ENCODE results near the gene PABPN1. TPM values are rescaled to one million over a fixed set of nuclear protein-coding genes. Genes with fewer than 3 reads are reported as not detected.

The PABPN1 gene
- total and polyA plus RNA-seq, 2 of the 13 experiments (the other 11 are each of a cell fraction or from before 2014, with no cell fraction given) = 233 to 524 TPM

DNA sequence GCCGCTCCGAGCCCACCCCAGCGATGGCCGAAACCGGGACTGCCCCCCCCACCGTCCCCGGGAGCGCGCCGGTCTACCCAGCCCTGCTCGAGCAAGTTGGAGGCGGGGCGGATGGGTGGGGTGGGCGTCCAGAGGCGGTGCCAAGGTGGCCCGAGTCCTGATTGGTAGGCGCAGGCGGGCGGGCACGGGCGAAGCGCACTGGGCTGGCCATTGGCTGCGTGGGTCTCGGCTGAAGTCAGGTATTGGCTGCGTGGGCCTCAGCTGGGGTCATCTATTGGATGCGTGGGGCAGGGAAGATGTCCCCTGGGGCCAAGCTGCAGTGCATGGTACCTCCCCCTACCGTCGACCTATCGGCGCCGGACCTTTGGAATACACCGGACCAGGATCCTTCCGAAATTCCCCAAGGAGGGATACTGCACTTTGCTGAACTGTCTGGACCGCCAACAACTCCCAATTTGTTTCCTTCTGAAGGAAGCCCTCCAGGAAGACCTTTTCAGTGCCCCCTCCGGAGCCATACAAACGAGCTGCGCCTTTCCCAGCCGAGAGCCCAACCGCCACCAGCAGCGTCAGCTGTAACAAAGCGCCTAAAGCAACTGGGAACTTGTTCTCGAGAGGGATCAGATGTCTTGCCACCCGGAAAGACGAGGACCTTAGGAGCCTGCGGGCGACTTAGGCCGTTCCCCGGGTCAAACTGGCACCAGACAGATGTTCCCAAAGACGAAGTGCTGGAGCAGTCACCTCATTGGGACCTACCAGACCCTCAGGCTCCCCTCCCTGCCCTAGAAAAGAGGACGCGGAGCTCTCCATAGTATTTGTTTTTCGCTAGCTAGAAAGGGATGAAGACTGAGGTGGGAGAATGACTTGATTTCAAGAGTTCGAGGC lies 35.0 kb upstream of the PABPN1 start, which contains the start of gene HOMEZ (continued):
- TF ChIP-seq SNAPC5 (CRISPR knock-in tag; IDR thresholded peaks at IDR 0.05; ENCODE audit: borderline replicate concordance) (0 out of 2 replicates have a peak, but pooled peaks have one; percentile 24), ZNF562 (CRISPR knock-in tag; IDR thresholded peaks at IDR 0.05; ENCODE audit: borderline replicate concordance) (no peak), SSRP1 (CRISPR knock-in tag; IDR thresholded peaks at IDR 0.05) (no peak), JDP2 (CRISPR knock-in tag; IDR thresholded peaks at IDR 0.05; ENCODE audit: borderline replicate concordance) (no peak), RXRB (CRISPR knock-in tag; IDR thresholded peaks at IDR 0.05; ENCODE audit: borderline replicate concordance) (peak; percentile 37), ZNF878 (CRISPR knock-in tag; IDR thresholded peaks at IDR 0.05) (0 out of 2 replicates have a peak, but pooled peaks have one; percentile 32), JUNB (CRISPR knock-in tag; IDR thresholded peaks at IDR 0.05; ENCODE audit: borderline replicate concordance) (no peak), ARNT2 (CRISPR knock-in tag; IDR thresholded peaks at IDR 0.05; ENCODE audit: low read depth) (peak; percentile 87; the same call in 1 of the 2 replicates), ERF (CRISPR knock-in tag; IDR thresholded peaks at IDR 0.05) (peak; percentile 91), ZNF280D (CRISPR knock-in tag; IDR thresholded peaks at IDR 0.05) (peak; percentile 78; the same call in 1 of the 2 replicates), NCOA2 (CRISPR knock-in tag; IDR thresholded peaks at IDR 0.05) (peak; percentile 7; the same call in 1 of the 2 replicates), ZNF556 (CRISPR knock-in tag; IDR thresholded peaks at IDR 0.05; ENCODE audit: borderline replicate concordance) (peak; percentile 96), ISL2 (CRISPR knock-in tag; IDR thresholded peaks at IDR 0.05) (peak; percentile 79), NRL (CRISPR knock-in tag; IDR thresholded peaks at IDR 0.05; ENCODE audit: borderline replicate concordance) (peak; percentile 96), SOX6 (IDR thresholded peaks at IDR 0.05) (no peak), SOX6 (CRISPR knock-in tag; IDR thresholded peaks at IDR 0.05) (peak; percentile 75), SP140L (CRISPR knock-in tag; IDR thresholded peaks at IDR 0.05; ENCODE audit: borderline replicate concordance) (peak; percentile 83; the same call in 1 of the 2 replicates), ELF4 (CRISPR knock-in tag; IDR thresholded peaks at IDR 0.05; ENCODE audit: borderline replicate concordance) (peak; percentile 81; the same call in 1 of the 2 replicates), BRD4 (CRISPR knock-in tag; IDR thresholded peaks at IDR 0.05) (peak; percentile 89), ISX (CRISPR knock-in tag; conservative IDR thresholded peaks at IDR 0.05) (no peak; the same call in 1 of the 2 replicates), KLF13 (CRISPR knock-in tag; IDR thresholded peaks at IDR 0.05) (peak; percentile 92), EHMT2 (IDR thresholded peaks at IDR 0.05; ENCODE audit: borderline replicate concordance, low read depth, low read length) (peak; percentile 89; the same call in 1 of the 2 replicates)
- TF ChIP-seq, protein P1, sequence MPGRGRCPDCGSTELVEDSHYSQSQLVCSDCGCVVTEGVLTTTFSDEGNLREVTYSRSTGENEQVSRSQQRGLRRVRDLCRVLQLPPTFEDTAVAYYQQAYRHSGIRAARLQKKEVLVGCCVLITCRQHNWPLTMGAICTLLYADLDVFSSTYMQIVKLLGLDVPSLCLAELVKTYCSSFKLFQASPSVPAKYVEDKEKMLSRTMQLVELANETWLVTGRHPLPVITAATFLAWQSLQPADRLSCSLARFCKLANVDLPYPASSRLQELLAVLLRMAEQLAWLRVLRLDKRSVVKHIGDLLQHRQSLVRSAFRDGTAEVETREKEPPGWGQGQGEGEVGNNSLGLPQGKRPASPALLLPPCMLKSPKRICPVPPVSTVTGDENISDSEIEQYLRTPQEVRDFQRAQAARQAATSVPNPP (CRISPR knock-in tag; IDR thresholded peaks at IDR 0.05) = peak; percentile 86
